ENCODE results near the gene CST4.
"Not testable (repeated sequence)": the region's sequence is repeated elsewhere in the genome, so short reads cannot be mapped to it uniquely, and the experiment has no call there.

CST4 gene

DNA sequence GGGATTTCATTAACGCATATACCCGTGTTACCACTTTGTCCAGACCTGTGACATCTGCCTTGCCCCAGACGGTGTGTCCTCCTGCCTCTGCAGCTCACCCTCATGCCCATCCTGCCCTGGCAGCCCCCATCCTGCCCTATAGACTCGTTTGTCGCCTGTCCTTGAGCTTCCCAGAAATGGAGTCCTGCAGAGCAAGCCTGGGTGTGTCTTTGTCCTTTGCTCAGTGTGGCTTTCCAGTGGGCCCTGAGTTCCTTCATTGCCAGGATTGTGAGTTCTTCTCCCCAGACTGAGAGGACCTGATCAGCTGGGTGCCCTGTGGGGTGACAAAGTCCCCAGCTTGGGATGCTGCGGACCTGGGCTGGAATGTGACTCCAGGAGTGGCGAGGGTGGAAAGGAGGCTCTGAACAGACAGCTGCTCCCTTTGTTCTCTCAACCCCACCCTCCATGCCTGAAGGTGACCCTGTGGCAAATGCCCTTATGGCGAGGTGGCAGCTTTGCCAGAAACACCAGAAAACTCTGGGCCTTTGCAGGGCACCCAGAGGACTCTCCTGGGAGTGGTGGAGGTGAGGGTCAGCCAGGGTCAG lies 48.7 kb downstream of the CST4 start:
- no peak for DNase-seq

DNA sequence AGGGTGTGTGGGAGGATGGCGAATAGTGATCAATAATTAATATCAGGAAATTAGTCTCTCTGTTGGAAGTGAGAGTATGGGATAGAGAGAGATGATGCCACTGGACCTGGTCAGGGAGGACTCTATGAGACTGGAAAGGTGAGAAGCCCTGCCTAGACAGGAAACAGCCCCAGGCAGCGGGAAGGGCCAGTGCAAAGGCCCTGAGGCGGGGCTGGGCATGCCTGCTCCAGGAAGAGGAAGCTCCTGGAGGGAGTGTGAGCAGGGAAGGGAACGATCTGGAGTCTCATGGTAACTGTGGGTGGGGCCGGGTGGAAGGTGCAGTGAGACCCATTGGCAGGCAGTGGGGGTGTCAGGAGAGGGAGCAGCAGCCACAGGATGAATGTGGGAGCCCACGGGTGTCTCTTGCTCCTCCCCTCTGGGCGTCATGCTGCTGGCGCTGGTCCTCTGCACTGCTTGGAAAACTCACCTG lies 49.3 kb downstream of the CST4 start:
- no peak for DNase-seq

DNA sequence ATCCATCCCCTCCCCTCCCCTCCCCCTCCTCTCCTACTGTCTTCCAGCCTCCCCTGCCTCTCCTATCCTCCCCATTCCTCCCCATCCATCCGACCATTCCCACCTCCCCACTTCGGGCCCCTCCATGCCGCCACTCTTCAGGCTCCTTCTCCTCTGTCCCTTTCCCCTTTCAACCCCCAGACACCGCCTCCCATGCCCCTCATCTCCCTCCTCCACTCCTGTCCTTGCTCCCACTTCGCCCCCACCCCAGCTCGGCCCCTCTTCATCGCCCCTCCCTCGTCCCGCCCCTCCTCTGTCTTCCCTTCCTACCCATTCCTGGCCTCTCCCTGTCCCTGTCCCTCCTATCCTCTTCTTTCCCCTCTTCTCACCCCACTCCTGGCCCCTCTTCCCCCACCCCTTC lies 50.5 kb downstream of the CST4 start:
- DNase-seq, result no peak

DNA sequence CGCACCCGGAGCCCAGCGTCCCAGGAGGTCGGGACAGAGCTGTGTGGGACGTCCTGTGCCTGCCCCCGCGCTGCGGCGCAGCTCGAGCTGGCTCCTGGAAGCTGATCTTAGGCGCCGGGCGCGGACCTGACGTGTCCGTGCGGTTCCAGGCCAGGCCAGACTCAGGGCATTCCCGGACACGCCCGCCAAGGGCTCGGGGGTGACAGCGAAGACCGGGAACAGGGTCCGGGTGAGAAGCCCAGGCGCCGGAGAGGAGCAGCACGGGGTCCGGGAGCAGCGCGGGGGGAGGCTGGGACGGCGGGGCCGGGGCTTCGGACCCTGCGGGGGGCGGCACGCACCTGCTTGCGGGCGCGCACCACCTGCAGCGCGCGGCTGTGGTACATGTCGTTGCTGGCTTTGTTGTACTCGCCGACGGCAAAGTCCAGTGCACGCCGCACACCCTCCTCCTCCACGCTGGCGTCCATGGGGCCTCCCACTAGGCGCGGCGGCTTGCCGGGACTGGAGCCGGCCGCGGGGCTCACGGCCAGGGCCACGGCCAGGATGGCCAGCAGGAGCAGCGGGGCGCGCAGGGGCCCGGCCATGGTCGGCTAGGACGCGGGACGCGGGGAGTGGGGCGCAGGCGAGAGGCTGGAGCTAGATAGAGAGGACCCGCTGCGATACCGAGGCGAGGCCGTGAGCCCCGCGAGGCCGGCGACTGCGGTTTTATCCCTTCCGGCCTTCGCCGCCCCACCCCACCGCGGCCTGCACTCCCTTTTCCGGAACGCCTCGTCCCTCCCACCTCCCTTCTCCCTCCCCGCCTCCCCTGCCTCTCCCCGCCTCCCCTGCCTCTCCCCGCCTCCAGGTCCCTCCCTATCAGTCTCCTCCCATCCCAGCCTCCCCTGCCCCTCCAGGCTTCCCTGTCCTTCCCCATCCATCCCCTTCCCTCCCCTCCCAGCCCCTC lies 51.3 kb downstream of the CST4 start, which contains the start of gene CST3:
Gene CST3, minus strand, starts transcription at position 674 of the 940 bp plus-strand sequence. Its CDS starts 93 bp downstream, at position 581.
- DNase-seq, result peak; percentile 77 to 93 (median 85)

DNA sequence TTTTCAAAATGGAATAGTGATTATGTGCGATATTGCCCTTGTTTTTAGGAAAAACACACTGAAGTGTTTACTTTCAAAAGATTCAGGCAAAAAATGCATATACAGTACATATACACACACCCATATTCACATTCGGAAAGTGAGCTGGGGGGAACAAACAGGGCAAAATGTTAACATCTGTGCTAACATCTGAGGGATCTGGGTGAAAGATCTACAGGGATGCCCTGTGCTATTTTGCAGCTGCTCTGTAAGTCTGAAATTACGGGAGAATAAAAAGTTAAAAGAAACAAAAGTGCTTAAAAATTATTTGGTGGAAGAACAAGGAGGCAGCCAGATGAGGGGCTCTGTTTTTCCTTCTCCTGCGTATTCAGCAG lies 51.9 kb downstream of the CST4 start:
- DNase-seq, result no peak

DNA sequence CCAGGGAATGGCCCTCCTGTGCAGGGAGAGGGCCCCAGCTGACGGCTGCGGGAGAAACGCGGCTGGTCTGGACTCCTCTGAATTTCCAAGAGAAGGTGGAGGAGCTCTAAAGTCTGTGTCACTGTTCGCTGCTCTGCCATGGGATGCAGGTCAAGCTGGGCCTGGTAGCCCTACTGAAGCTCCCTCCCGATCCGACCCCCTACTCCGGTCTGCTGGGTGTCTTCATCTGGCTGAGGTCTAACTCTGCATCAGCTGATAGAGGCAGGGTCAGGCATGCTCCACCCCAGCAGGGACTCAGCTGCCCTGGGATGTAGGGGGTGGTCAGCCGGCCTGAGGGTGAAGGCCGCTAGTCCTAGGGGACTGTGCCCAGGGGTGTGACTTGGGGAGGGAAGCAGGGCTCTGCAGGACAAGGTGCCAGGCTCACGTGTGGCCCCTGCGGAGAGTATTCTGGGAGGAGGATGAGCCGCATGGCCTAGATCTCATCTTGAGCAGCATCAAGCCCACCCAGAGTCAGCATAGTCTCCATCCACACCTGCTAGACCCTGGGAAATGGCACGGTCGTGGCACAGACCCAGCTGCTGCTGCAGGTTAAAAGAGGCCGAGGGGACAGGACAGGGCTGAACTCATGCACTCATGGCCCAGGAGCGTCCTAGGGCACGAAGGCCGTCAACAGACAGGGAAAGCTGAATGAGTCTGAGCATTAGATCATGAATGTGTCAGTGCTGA lies 52.5 kb downstream of the CST4 start:
- no peak for DNase-seq

DNA sequence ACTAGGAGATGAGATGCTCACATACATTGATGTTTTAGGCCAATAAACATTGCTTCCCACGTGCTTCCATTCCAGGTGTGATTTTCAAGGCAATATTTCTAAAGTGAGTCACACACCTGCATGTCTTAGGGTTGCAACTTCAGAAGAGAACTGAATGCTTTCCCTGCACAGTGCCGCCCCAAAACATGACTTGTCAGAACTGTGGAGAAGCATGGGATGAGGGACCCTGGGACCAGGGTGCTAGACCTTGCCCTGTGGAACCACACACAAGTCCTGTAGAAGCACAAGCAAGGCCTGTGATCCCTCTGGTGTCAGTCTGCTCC lies 53.1 kb downstream of the CST4 start:
- DNase-seq, result not testable (repeated sequence)
